Hypothalamus (tissue), 51 donors: ENCODE measurements around the gene SURF4.

Experiments
- DNase-seq, 51 donors: peaks; one replicate each; lab custom pipeline; 2025; lab: John Stamatoyannopoulos, UW

Gene SURF4

GRCh38 chr9:133375724-133376654, at the start of gene SURF4, which contains the start of gene STKLD1:
SURF4 (minus strand) TSS chr9:133376060; CDS start chr9:133375969, 91 bp downstream.
STKLD1 (plus strand) TSS chr9:133376366; CDS start chr9:133376474, 108 bp downstream.
- peak in 50 of 51 donors; percentile 46 to 98 (median 91) for DNase-seq

GRCh38 chr9:133425049-133425632, 49.3 kb upstream of the SURF4 start:
- DNase-seq: no peak

- no peak for DNase-seq
Measured at GRCh38 chr9:133424187-133424586, 48.3 kb upstream of the SURF4 start.

GRCh38 chr9:133423216-133423615, 47.4 kb upstream of the SURF4 start:
- DNase-seq: no peak

- peak in 1 of 51 donors; percentile 52 for DNase-seq
Measured at GRCh38 chr9:133421615-133422542, 46.0 kb upstream of the SURF4 start, which contains the start of gene ADAMTS13. ADAMTS13 (plus strand) TSS chr9:133422367; CDS start chr9:133422444, 77 bp downstream.

GRCh38 chr9:133420392-133420827, 44.5 kb upstream of the SURF4 start:
- DNase-seq: no peak

- DNase-seq: no peak
Measured at GRCh38 chr9:133419005-133419404, 43.1 kb upstream of the SURF4 start.

GRCh38 chr9:133417541-133418461, 41.9 kb upstream of the SURF4 start, which contains the start of gene REXO4:
REXO4 (minus strand) TSS chr9:133418010; CDS start chr9:133417844, 166 bp downstream.
- DNase-seq: peak; percentile 49 to 94 (median 76)

- DNase-seq: no peak
Measured at GRCh38 chr9:133415170-133415569, 39.3 kb upstream of the SURF4 start.

- no peak for DNase-seq
Measured at GRCh38 chr9:133408042-133408441, 32.2 kb upstream of the SURF4 start.

GRCh38 chr9:133406480-133407307, 30.8 kb upstream of the SURF4 start:
- peak in 47 of 51 donors; percentile 5 to 79 (median 48) for DNase-seq

- DNase-seq: no peak
Measured at GRCh38 chr9:133405508-133406438, 29.9 kb upstream of the SURF4 start.

- DNase-seq: no peak
Measured at GRCh38 chr9:133404454-133405002, 28.7 kb upstream of the SURF4 start.

GRCh38 chr9:133403766-133404453, 28.1 kb upstream of the SURF4 start:
- no peak for DNase-seq

GRCh38 chr9:133402689-133403088, 26.8 kb upstream of the SURF4 start:
- no peak for DNase-seq

GRCh38 chr9:133401588-133401987, 25.7 kb upstream of the SURF4 start:
- DNase-seq: no peak
